SK-N-SH (cell line): Measurements from ENCODE around the gene NFATC3.

Experiments used
- CHD2 ChIP-seq: fragments of 150-350 bp; IDR thresholded peaks from 2 replicates; pipeline ENCODE4 v1.6.1; 2018; ENCODE audit warnings: low read length; ENCODE audit not compliant: partially characterized antibody
- CTCF ChIP-seq: fragments of 200-600 bp; sonication (generic); IDR thresholded peaks from 2 replicates; pipeline ENCODE4 v1.6.1; 2017; ENCODE audit warnings: antibody characterized with exemption, mild to moderate bottlenecking, moderate library complexity
- EP300 ChIP-seq, 2 experiments: IDR thresholded peaks; 2 replicates each; pipeline versions ENCODE4 v1.4.0 to v1.6.1; 2012; ENCODE audit warnings: borderline replicate concordance in 1 of 2, low read depth in 1 of 2, low read length in 1 of 2
- FOXM1 ChIP-seq: IDR thresholded peaks from 2 replicates; pipeline ENCODE4 v1.4.0; 2012; ENCODE audit warnings: low read depth, mild to moderate bottlenecking
- MAX ChIP-seq: IDR thresholded peaks from 2 replicates; pipeline ENCODE4 v1.4.0; 2012; ENCODE audit warnings: low read depth
- PBX3 ChIP-seq: IDR thresholded peaks from 2 replicates; pipeline ENCODE4; 2012
- SIN3A ChIP-seq: IDR thresholded peaks from 2 replicates; pipeline ENCODE4 v1.6.1; 2012; ENCODE audit warnings: low read depth, mild to moderate bottlenecking, low read length, moderate library complexity, borderline replicate concordance
- TCF12 ChIP-seq: IDR thresholded peaks from 2 replicates; pipeline ENCODE4 v1.4.0; 2012
- USF2 ChIP-seq: fragments of 150-350 bp; IDR thresholded peaks from 2 replicates; pipeline ENCODE4 v1.6.1; 2017; ENCODE audit warnings: antibody characterized with exemption, low read length, low read depth, borderline replicate concordance
- ZBTB33 ChIP-seq: IDR thresholded peaks from 2 replicates; pipeline ENCODE4 v1.4.0; 2012; ENCODE audit warnings: low read depth, borderline replicate concordance

GRCh38 chr16:68251832-68252231, 166.7 kb downstream of the NFATC3 start:
- TF ChIP-seq FOXM1 (no peak), PBX3 (no peak), EP300 (IDR thresholded peaks at IDR 0.05; ENCODE audit: borderline replicate concordance in 1 of 2, low read depth in 1 of 2, low read length in 1 of 2) (no peak), USF2 (no peak), CHD2 (no peak), TCF12 (no peak), SIN3A (no peak), MAX (no peak), ZBTB33 (no peak), CTCF (no peak)
